ENCODE data around the gene HSPA1B. TPM values are rescaled to one million over a fixed set of nuclear protein-coding genes. Genes with fewer than 3 reads are reported as not detected.
A peak's percentile ranks its signal among the peaks of the same experiment; 100 is the strongest.

HSPA1B gene
- 100 to 1,000 TPM; 378 to 549 (median 420) TPM for total RNA-seq

DNA sequence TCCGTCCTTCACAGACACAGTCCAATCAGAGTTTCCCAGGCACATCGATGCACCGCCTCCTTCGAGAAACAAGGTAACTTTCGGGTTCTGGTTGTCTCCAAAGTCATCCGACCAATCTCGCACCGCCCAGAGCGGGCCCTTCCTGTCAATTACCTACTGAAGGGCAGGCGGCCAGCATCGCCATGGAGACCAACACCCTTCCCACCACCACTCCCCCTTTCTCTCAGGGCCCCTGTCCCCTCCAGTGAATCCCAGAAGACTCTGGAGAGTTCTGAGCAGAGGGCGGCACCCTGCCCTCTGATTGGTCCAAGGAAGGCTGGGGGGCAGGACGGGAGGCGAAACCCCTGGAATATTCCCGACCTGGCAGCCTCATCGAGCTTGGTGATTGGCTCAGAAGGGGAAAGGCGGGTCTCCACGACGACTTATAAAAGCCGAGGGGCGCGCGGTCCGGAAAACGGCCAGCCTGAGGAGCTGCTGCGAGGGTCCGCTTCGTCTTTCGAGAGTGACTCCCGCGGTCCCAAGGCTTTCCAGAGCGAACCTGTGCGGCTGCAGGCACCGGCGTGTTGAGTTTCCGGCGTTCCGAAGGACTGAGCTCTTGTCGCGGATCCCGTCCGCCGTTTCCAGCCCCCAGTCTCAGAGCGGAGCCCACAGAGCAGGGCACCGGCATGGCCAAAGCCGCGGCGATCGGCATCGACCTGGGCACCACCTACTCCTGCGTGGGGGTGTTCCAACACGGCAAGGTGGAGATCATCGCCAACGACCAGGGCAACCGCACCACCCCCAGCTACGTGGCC is at the start of gene HSPA1B:
Gene HSPA1B, plus strand, starts transcription at position 453 of the 794 bp plus-strand sequence. Its CDS starts 213 bp downstream, at position 666.
- intact Hi-C loops (cut with DNase I; ENCODE audit: low total_unique reads) = no loop called here
- DNase-seq (ENCODE audit: low spot score in 2 of 2) = peak; percentile 100
- peak within 1 kb of the TSS; percentile 39 for H3K4me3 ChIP-seq (ENCODE audit: low read depth, poor library complexity, severe bottlenecking)
- TF ChIP-seq, protein P1, sequence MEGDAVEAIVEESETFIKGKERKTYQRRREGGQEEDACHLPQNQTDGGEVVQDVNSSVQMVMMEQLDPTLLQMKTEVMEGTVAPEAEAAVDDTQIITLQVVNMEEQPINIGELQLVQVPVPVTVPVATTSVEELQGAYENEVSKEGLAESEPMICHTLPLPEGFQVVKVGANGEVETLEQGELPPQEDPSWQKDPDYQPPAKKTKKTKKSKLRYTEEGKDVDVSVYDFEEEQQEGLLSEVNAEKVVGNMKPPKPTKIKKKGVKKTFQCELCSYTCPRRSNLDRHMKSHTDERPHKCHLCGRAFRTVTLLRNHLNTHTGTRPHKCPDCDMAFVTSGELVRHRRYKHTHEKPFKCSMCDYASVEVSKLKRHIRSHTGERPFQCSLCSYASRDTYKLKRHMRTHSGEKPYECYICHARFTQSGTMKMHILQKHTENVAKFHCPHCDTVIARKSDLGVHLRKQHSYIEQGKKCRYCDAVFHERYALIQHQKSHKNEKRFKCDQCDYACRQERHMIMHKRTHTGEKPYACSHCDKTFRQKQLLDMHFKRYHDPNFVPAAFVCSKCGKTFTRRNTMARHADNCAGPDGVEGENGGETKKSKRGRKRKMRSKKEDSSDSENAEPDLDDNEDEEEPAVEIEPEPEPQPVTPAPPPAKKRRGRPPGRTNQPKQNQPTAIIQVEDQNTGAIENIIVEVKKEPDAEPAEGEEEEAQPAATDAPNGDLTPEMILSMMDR (IDR thresholded peaks at IDR 0.05) = no peak
- TF ChIP-seq POLR2A (IDR thresholded peaks at IDR 0.05) = peak; percentile 71 to 99
- WGBS, 2 donors = 0 to 1% methylated on average over 42 to 44 of the region's 56 CpGs

DNA sequence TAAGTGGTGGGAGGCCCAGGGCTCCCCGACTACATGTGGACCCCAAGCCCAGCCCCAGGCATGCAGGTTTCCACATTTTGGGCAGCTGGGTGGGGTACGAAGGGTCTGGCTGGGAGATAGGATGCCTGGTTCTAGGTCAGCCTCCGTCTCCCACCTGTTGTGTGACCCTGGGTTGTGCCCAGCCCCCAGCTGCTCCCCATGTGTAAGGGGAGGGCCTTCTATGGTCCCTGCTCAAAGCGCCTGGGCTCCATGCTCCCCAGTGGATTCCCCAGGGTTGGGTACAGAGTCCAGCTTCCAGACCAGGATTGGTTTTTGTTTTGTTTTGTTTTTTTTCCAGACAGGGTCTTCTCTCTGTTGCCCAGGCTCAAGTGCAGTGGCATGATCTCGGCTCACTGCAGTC is 49.3 kb upstream of the HSPA1B start:
- DNase-seq (ENCODE audit: low spot score in 2 of 2) = no peak
- no peak overlapping the region for H3K4me3 ChIP-seq (ENCODE audit: low read depth, poor library complexity, severe bottlenecking)
- 96% methylated on average over 5 of the region's 5 CpGs for WGBS, 2 donors
- TF ChIP-seq POLR2A (IDR thresholded peaks at IDR 0.05) = no peak
- TF ChIP-seq, protein P1 (IDR thresholded peaks at IDR 0.05) = no peak
- intact Hi-C loops (cut with DNase I; ENCODE audit: low total_unique reads) = no loop called here

DNA sequence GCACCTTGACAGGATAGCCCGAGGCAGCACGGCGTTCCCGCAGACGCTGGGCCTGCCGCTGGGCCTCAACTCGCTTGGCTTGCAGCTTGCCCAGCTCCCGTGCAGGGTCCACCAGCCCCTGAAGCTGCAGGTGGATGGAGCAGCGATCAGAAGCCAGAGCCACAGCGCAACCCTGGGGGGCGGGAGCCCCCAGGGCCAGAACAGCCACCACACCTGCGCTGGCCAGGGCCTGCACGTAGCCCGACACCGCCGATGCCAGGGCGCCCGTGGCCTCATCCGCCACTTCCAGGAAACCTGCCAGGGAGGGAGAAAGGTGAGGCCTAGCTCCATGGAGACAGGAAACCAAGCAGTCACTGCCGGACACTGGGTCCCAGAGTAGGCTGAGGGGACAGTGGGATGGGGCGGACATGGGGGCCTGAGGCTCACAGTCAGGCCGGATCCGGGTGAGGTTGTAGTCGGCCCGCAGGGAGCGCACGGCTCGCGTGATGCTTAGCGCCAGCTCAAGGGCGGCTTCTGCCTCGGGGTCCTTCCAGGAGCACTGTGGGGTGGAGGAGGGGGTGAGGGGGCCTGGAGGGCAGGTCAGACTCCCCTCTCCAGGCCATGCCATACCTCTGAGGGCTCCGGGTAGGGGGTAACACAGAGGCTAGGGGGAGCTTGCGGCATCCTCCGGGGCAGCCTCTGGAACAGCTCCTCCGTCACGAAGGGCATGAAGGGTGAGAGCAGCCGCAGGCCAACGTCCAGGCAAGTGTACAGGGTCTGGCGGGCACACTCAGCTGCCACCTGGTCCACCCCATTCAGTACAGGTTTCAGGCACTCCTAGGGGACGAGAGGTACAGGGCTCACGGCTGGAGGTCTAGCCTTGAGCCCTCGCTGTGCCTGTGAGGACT is 48.3 kb upstream of the HSPA1B start:
- no peak for TF ChIP-seq POLR2A (IDR thresholded peaks at IDR 0.05)
- TF ChIP-seq, protein P1 (IDR thresholded peaks at IDR 0.05) = no peak
- DNase-seq (ENCODE audit: low spot score in 2 of 2) = no peak
- H3K4me3 ChIP-seq (ENCODE audit: low read depth, poor library complexity, severe bottlenecking) = no peak overlapping the region
- intact Hi-C loops (cut with DNase I; ENCODE audit: low total_unique reads) = no loop called here
- WGBS, 2 donors = 83 to 84% methylated on average over 28 to 42 of the region's 43 CpGs

DNA sequence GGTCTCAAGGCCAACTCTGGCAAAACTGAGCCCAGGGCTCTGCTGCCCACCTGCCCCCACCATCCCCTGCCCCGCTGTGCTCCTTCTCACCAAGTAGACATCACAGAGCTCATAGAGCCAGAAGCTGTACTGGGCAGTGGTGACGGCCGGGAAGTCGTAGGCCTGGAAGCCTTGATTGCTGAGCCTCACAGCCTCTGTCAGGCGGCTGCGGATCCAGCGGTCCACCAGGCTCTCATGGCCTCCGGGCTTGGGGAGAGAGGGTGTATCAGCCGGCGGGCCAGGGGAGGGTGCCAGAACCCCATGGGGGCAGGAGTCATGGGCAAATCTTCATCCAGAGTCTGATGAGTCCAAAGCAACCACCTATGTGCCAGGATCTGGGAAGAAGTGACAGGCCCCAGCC is 47.6 kb upstream of the HSPA1B start:
- no peak for DNase-seq (ENCODE audit: low spot score in 2 of 2)
- TF ChIP-seq, protein P1 (IDR thresholded peaks at IDR 0.05) = no peak
- no peak for TF ChIP-seq POLR2A (IDR thresholded peaks at IDR 0.05)
- intact Hi-C loops (cut with DNase I; ENCODE audit: low total_unique reads) = no loop called here
- WGBS, 2 donors = 89 to 91% methylated on average over 10 of the region's 10 CpGs
- H3K4me3 ChIP-seq (ENCODE audit: low read depth, poor library complexity, severe bottlenecking) = no peak overlapping the region

DNA sequence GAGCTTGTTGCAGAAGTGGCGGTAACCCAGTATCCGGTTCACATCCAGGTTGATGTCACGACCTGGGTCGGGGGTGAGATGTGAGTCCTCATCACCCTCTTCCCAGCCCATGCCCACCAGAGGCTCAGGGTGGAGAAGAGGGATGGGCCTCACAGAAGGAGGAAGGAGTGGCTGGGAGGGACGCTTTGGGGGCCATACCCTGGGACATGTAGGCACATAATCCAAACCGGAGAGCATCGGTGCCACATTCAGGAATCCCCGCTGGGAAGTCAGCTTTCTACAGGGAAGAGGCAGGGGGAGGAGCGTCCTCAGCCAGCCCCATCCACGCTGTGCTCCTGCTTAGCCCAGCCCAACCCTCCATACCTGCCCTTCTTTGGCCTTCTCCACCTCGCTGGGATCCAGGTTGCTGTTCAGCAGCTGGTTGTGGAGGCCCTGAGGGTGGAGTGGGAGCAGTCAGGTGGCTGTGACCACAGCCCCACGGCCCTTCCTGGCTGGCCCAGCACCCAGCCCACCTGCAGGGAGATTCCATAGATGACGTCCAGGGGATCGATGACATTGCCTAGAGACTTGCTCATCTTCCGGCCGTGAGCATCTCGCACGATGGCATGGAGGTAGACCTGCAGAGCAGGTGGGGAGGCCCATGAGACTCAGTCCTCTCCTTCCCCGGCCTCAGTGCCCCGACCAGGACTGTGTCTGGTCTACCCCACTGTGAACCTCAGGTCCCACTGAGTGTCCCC is 46.9 kb upstream of the HSPA1B start:
- WGBS, 2 donors = 80 to 87% methylated on average over 18 to 20 of the region's 20 CpGs
- intact Hi-C loops (cut with DNase I; ENCODE audit: low total_unique reads) = no loop called here
- no peak overlapping the region for H3K4me3 ChIP-seq (ENCODE audit: low read depth, poor library complexity, severe bottlenecking)
- no peak for TF ChIP-seq POLR2A (IDR thresholded peaks at IDR 0.05)
- TF ChIP-seq, protein P1 (IDR thresholded peaks at IDR 0.05) = no peak
- DNase-seq (ENCODE audit: low spot score in 2 of 2) = no peak

Measured in lower leg skin (tissue), 4 donors.